GM12878 (cell line): Measurements from ENCODE around the gene AMPH. TPM values are rescaled to one million over a fixed set of nuclear protein-coding genes. Genes with fewer than 3 reads are reported as not detected.

Source experiments
- ATAC-seq: fragments of 200-7000 bp; cut with Tn5 transposase; 3 replicates; pipeline ENCODE4 v1.9.1; 2020; ENCODE audit warnings: mild to moderate bottlenecking, moderate library complexity
- BruUV-seq: library from RNA; stranded (reverse); fragments of 400-500 nt; replicated peaks from 2 replicates; lab custom pipeline; 2021; lab: Mats Ljungman, UMichigan
- CTCF ChIA-PET: fragments of 300-600 bp; sonication (Branson Sonifier 250); formaldehyde crosslinking; extraction: SDS; loops from one replicate; lab custom pipeline; 2021; ENCODE audit warnings: inconsistent platforms; lab: Yijun Ruan, JAX
- POLR2A ChIA-PET: fragments of 350-600 bp; formaldehyde crosslinking; extraction: SDS; loops from one replicate; lab custom pipeline; 2021; ENCODE audit warnings: inconsistent platforms; lab: Charles Lee
- RAD21 ChIA-PET: fragments of 300-600 bp; sonication (Branson Sonifier 250); formaldehyde crosslinking; loops from one replicate; lab custom pipeline; 2023; ENCODE audit warnings: antibody characterized with exemption; ENCODE audit not compliant: unreplicated experiment; lab: Charles Lee
- SMC1A ChIA-PET: fragments of 300-600 bp; sonication (Branson Sonifier 250); formaldehyde crosslinking; loops from one replicate; lab custom pipeline; 2023; ENCODE audit not compliant: unreplicated experiment, uncharacterized antibody; lab: Charles Lee
- DNase-seq: peaks from one replicate; pipeline ENCODE4 v3.0.0-alpha.2; 2011; ENCODE audit warnings: low read depth, low spot score
- FAIRE-seq: peaks from 3 replicates; lab custom pipeline; 2011; peaks lifted over from hg19 to GRCh38; lab: Jason Lieb, UNC
- H2AFZ ChIP-seq: 2 replicates; pipeline ENCODE4 v1.6.0; 2011; ENCODE audit warnings: low read depth, low read length, control low read depth; ENCODE audit not compliant: control insufficient read depth
- H3K27ac ChIP-seq: 2 replicates; pipeline ENCODE4 v1.5.1; 2011; ENCODE audit warnings: control low read depth; ENCODE audit not compliant: control insufficient read depth, insufficient read depth
- H3K27me3 ChIP-seq, 2 experiments: replicated peaks in 1 of 2; 2 replicates each; pipeline versions ENCODE4 v1.6.0 to v1.6.1; 2011; ENCODE audit warnings: low read length in 1 of 2; ENCODE audit not compliant: control insufficient read depth in 2 of 2, insufficient read depth in 2 of 2
- H3K36me3 ChIP-seq, 2 experiments: 2 replicates each; pipeline ENCODE4 v1.5.1; 2011; ENCODE audit warnings: low read length in 1 of 2; ENCODE audit not compliant: control insufficient read depth in 2 of 2, insufficient read depth in 2 of 2
- H3K4me1 ChIP-seq: 2 replicates; pipeline ENCODE4 v1.6.1; 2011; ENCODE audit warnings: mild to moderate bottlenecking, low read length, moderate library complexity, mixed read lengths; ENCODE audit not compliant: control insufficient read depth, insufficient read depth
- H3K4me2 ChIP-seq: 2 replicates; pipeline ENCODE4 v1.6.0; 2011; ENCODE audit warnings: control low read depth; ENCODE audit not compliant: control insufficient read depth, insufficient read depth
- H3K4me3 ChIP-seq: fragments of 200-600 bp; sonication (generic); 2 replicates; pipeline ENCODE4 v1.5.1; 2016
- H3K79me2 ChIP-seq: 2 replicates; pipeline ENCODE4 v1.6.0; 2011; ENCODE audit warnings: low read length; ENCODE audit not compliant: control insufficient read depth, insufficient read depth
- H3K9ac ChIP-seq: 2 replicates; pipeline ENCODE4 v1.8.0; 2011; ENCODE audit warnings: low read length, control low read depth, mixed read lengths; ENCODE audit not compliant: control insufficient read depth, insufficient read depth
- H3K9me3 ChIP-seq: replicated peaks from 3 replicates; pipeline ENCODE4 v1.5.1; 2011; ENCODE audit warnings: mild to moderate bottlenecking, low read length; ENCODE audit not compliant: control insufficient read depth, insufficient read depth
- H4K20me1 ChIP-seq: 2 replicates; pipeline ENCODE4 v1.6.0; 2011; ENCODE audit not compliant: control insufficient read depth, insufficient read depth
- CHD2 ChIP-seq: IDR thresholded peaks from 2 replicates; pipeline ENCODE4 v1.6.1; 2011; ENCODE audit warnings: low read depth, low read length, improper control_type of control experiment, borderline replicate concordance
- CHD4 ChIP-seq: fragments of 200-600 bp; sonication (generic); IDR thresholded peaks from 2 replicates; pipeline ENCODE4 v1.6.1; 2016; ENCODE audit warnings: mild to moderate bottlenecking
- ESRRA ChIP-seq: IDR thresholded peaks from 2 replicates; pipeline ENCODE4 v1.6.1; 2012; ENCODE audit warnings: mild to moderate bottlenecking, low read length, improper control_type of control experiment
- EZH2 ChIP-seq: IDR thresholded peaks from 2 replicates; pipeline ENCODE4 v1.6.1; 2012; ENCODE audit warnings: low read depth, mild to moderate bottlenecking, control low read depth, inconsistent platforms, low read length, borderline replicate concordance; ENCODE audit not compliant: control insufficient read depth
- MTA3 ChIP-seq: IDR thresholded peaks from 2 replicates; pipeline ENCODE4 v1.6.1; 2012; ENCODE audit warnings: low read length, inconsistent platforms, borderline replicate concordance
- NR2F1 ChIP-seq: fragments of 450-650 bp; conservative IDR thresholded peaks from 2 replicates; pipeline ENCODE4 v1.6.1; 2017; ENCODE audit warnings: mild to moderate bottlenecking
- POLR2AphosphoS2 ChIP-seq: IDR thresholded peaks from 2 replicates; pipeline ENCODE4 v1.6.1; 2011; ENCODE audit warnings: low read depth, mild to moderate bottlenecking, low read length, improper control_type of control experiment, moderate library complexity
- SIN3A ChIP-seq: IDR thresholded peaks from 2 replicates; pipeline ENCODE4 v1.6.1; 2012; ENCODE audit warnings: low read depth, low read length, improper control_type of control experiment
- SRF ChIP-seq, 2 experiments: IDR thresholded peaks; 2 replicates each; pipeline ENCODE4 v1.6.1; 2011; ENCODE audit warnings: low read depth in 2 of 2, low read length in 2 of 2, mild to moderate bottlenecking in 1 of 2, moderate library complexity in 1 of 2
- STAT1 ChIP-seq: fragments of 450-650 bp; conservative IDR thresholded peaks from 2 replicates; pipeline ENCODE4 v1.6.1; 2014; ENCODE audit warnings: antibody characterized with exemption, mild to moderate bottlenecking
- WGBS: methylation state at CpG from one replicate; pipeline ENCODE4 v1.1.6; 2016; ENCODE audit warnings: low lambda C conversion rate; ENCODE audit not compliant: insufficient replicate concordance, insufficient coverage; ENCODE audit errors: missing lambda C conversion rate; 5-methylcytosine and 5-hydroxymethylcytosine counted together
- in situ Hi-C: fragments of 300-500 bp; cut with MboI; formaldehyde crosslinking; loops from 9 replicates; pipeline ENCODE4 v1.14.3; 2018; ENCODE audit warnings: mixed read lengths
- intact Hi-C: fragments of 100-400 bp; cut with micrococcal nuclease; formaldehyde crosslinking; loops from one replicate; pipeline ENCODE4 v1.14.2; 2022; ENCODE audit not compliant: unreplicated experiment
- polyA plus RNA-seq, 11 experiments: library from polyadenylated mRNA; depleted of rRNA in 4 of 11; unstranded in 6 of 11; stranded (reverse) in 5 of 11; fragments of >200 nt; fragmentation: Nextera tagmentation in 4 of 11; fragmentation: Illumina TruSeq in 1 of 11; extraction: Ambion mirVana in 4 of 11; extraction: Trizol in 1 of 11; gene quantifications; 1 replicate in 1 of 11; 2 replicates in 10 of 11; pipeline versions ENCODE4 v1.2.1 to v1.2.3, GENCODE V29; 2011 to 2016; ENCODE audit warnings: inconsistent platforms in 2 of 11, missing spikeins in 2 of 11, low read depth in 1 of 11
- total RNA-seq, 4 experiments: library from RNA; depleted of rRNA in 3 of 4; stranded (reverse); fragments of >200 nt in 3 of 4; fragmentation: Illumina TruSeq in 1 of 4; extraction: Trizol in 1 of 4; gene quantifications; 2 replicates each; pipeline versions ENCODE4 v1.2.1 to v1.2.3, GENCODE V29; 2013 to 2021
- TF ChIP-seq, protein P1 (sequence below): fragments of 450-650 bp; formaldehyde crosslinking; IDR thresholded peaks from 2 replicates; pipeline ENCODE4 v1.5.0; 2022; ENCODE audit warnings: mild to moderate bottlenecking, missing genetic modification characterization

AMPH gene
- total and polyA plus RNA-seq, 10 of the 15 experiments (the other 5 are each of a cell fraction or from before 2014, with no cell fraction given), result 0.03 to 0.24 (median 0.08) TPM; not detected in 2

- FAIRE-seq (no peak), DNase-seq (no peak), ATAC-seq (no peak)
- no peaks in the 10 kb centered on the region for H3K36me3 ChIP-seq
- whole genome bisulfite sequencing, result 0% methylated on average over 2 of the region's 2 CpGs
- H3K4me1 ChIP-seq, result no peaks in the 10 kb centered on the region
- no peak overlapping the region for H2AFZ ChIP-seq
- H3K4me3 ChIP-seq, result no peak overlapping the region
- no peaks in the 10 kb centered on the region for H3K79me2 ChIP-seq
- ChIA-PET RAD21 (no interaction called here), POLR2A (no interaction called here), CTCF (interaction anchor here (0.6 to 1.1 kb wide), 2 partner anchors 10 to 620 kb away, joined by 3 read pairs; no protein-coding TSS in a partner anchor), SMC1A (no interaction called here)
- intact Hi-C loops, result no loop called here
- no TSS peak for BruUV-seq
- H3K27me3 ChIP-seq, result no peaks in the 10 kb centered on the region; a peak in 1 of 4 replicates
- no peak for TF ChIP-seq SIN3A
- TF ChIP-seq NR2F1, result no peak
- TF ChIP-seq, protein P1, sequence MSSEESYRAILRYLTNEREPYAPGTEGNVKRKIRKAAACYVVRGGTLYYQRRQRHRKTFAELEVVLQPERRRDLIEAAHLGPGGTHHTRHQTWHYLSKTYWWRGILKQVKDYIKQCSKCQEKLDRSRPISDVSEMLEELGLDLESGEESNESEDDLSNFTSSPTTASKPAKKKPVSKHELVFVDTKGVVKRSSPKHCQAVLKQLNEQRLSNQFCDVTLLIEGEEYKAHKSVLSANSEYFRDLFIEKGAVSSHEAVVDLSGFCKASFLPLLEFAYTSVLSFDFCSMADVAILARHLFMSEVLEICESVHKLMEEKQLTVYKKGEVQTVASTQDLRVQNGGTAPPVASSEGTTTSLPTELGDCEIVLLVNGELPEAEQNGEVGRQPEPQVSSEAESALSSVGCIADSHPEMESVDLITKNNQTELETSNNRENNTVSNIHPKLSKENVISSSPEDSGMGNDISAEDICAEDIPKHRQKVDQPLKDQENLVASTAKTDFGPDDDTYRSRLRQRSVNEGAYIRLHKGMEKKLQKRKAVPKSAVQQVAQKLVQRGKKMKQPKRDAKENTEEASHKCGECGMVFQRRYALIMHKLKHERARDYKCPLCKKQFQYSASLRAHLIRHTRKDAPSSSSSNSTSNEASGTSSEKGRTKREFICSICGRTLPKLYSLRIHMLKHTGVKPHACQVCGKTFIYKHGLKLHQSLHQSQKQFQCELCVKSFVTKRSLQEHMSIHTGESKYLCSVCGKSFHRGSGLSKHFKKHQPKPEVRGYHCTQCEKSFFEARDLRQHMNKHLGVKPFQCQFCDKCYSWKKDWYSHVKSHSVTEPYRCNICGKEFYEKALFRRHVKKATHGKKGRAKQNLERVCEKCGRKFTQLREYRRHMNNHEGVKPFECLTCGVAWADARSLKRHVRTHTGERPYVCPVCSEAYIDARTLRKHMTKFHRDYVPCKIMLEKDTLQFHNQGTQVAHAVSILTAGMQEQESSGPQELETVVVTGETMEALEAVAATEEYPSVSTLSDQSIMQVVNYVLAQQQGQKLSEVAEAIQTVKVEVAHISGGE (CRISPR knock-in tag), result no peak
- no peak for TF ChIP-seq CHD4
- TF ChIP-seq CHD2, result no peak
- TF ChIP-seq POLR2AphosphoS2, result no peak
- no peak for TF ChIP-seq MTA3
- no peak for TF ChIP-seq EZH2
- no peak for TF ChIP-seq ESRRA
- TF ChIP-seq SRF (IDR thresholded peaks at IDR 0.05; ENCODE audit: low read depth in 2 of 2, low read length in 2 of 2), result no peak
- no peak for TF ChIP-seq STAT1
- H3K4me2 ChIP-seq, result no peak overlapping the region
- in situ Hi-C loops, result no loop called here
- no peaks in the 10 kb centered on the region for H3K9me3 ChIP-seq
- no peaks in the 10 kb centered on the region for H4K20me1 ChIP-seq
- no peak overlapping the region for H3K27ac ChIP-seq
- no peak overlapping the region for H3K9ac ChIP-seq
These were observed 126.5 kb downstream of the AMPH start for GRCh38 chr7:38504684-38505083.
